Smooth muscle cell of the coronary artery (primary cell): ENCODE data around the gene HSD17B13. TPM values are rescaled to one million over a fixed set of nuclear protein-coding genes. Genes with fewer than 3 reads are reported as not detected.

Experiments
- total RNA-seq: library from RNA; depleted of rRNA; stranded (reverse); fragments of >200 nt; gene quantifications from 2 replicates; pipeline ENCODE4 v1.2.3, GENCODE V29; 2014; ENCODE audit warnings: low replicate concordance

The HSD17B13 gene, protein sequence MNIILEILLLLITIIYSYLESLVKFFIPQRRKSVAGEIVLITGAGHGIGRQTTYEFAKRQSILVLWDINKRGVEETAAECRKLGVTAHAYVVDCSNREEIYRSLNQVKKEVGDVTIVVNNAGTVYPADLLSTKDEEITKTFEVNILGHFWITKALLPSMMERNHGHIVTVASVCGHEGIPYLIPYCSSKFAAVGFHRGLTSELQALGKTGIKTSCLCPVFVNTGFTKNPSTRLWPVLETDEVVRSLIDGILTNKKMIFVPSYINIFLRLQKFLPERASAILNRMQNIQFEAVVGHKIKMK
- 0.08 and 0.12 TPM in 2 replicates for total RNA-seq

GRCh38 chr4:87322754-87323153, at the start of gene HSD17B13:
TSS of gene HSD17B13 (minus strand) at chr4:87322882. CDS start at chr4:87322841, 41 bp downstream.

Other genes starting within 250 kb of the HSD17B13 start
- 15.4 and 68.0 TPM in 2 replicates for gene KLHL8, start 102.3 kb downstream of the HSD17B13 start, total RNA-seq
- gene HSD17B11, start 68.3 kb upstream of the HSD17B13 start, total RNA-seq: 19.4 and 21.6 TPM in 2 replicates
- gene NUDT9, start 99.7 kb upstream of the HSD17B13 start, total RNA-seq: 13.8 and 20.5 TPM in 2 replicates
- gene SPARCL1, start 206.5 kb upstream of the HSD17B13 start, total RNA-seq: under 0.01 and 0.70 TPM in 2 replicates